SK-N-SH (cell line): ENCODE measurements around the gene DMD. TPM values are rescaled to one million over a fixed set of nuclear protein-coding genes. Genes with fewer than 3 reads are reported as not detected.
A peak's percentile ranks its signal among the peaks of the same experiment; 100 is the strongest.

Experiments
- CTCF ChIP-seq: fragments of 200-600 bp; sonication (generic); IDR thresholded peaks from 2 replicates; pipeline ENCODE4 v1.6.1; 2017; ENCODE audit warnings: antibody characterized with exemption, mild to moderate bottlenecking, moderate library complexity
- EP300 ChIP-seq, 2 experiments: IDR thresholded peaks; 2 replicates each; pipeline versions ENCODE4 v1.4.0 to v1.6.1; 2012; ENCODE audit warnings: borderline replicate concordance in 1 of 2, low read depth in 1 of 2, low read length in 1 of 2
- FOSL2 ChIP-seq: IDR thresholded peaks from 2 replicates; pipeline ENCODE4 v1.4.0; 2012; ENCODE audit warnings: low read depth, mild to moderate bottlenecking, moderate library complexity, borderline replicate concordance
- FOXJ3 ChIP-seq: sonication (generic); formaldehyde crosslinking; IDR thresholded peaks from 2 replicates; pipeline ENCODE4 v1.5.1; 2020; ENCODE audit warnings: mild to moderate bottlenecking, missing genetic modification reagents
- FOXM1 ChIP-seq: IDR thresholded peaks from 2 replicates; pipeline ENCODE4 v1.4.0; 2012; ENCODE audit warnings: low read depth, mild to moderate bottlenecking
- GABPA ChIP-seq: IDR thresholded peaks from 2 replicates; pipeline ENCODE4 v1.4.0; 2012; ENCODE audit warnings: low read depth, mild to moderate bottlenecking
- MAX ChIP-seq: IDR thresholded peaks from 2 replicates; pipeline ENCODE4 v1.4.0; 2012; ENCODE audit warnings: low read depth
- MXI1 ChIP-seq: IDR thresholded peaks from 2 replicates; pipeline ENCODE4 v1.6.1; 2012; ENCODE audit warnings: mild to moderate bottlenecking, low read depth, low read length, improper control_type of control experiment
- NFIC ChIP-seq: IDR thresholded peaks from 2 replicates; pipeline ENCODE4 v1.4.0; 2012; ENCODE audit warnings: borderline replicate concordance
- POLR2AphosphoS5 ChIP-seq: IDR thresholded peaks from 2 replicates; pipeline ENCODE4 v1.6.1; 2012; ENCODE audit warnings: low read depth, low read length
- RXRA ChIP-seq: IDR thresholded peaks from 2 replicates; pipeline ENCODE4 v1.4.0; 2012; ENCODE audit warnings: low read depth, mild to moderate bottlenecking, borderline replicate concordance
- SIN3A ChIP-seq: IDR thresholded peaks from 2 replicates; pipeline ENCODE4 v1.6.1; 2012; ENCODE audit warnings: low read depth, mild to moderate bottlenecking, low read length, moderate library complexity, borderline replicate concordance
- SMC3 ChIP-seq: IDR thresholded peaks from 2 replicates; pipeline ENCODE4 v1.6.1; 2012; ENCODE audit warnings: low read depth, low read length, improper control_type of control experiment
- TAF1 ChIP-seq: IDR thresholded peaks from 2 replicates; pipeline ENCODE4 v1.6.1; 2012; ENCODE audit warnings: low read depth, mild to moderate bottlenecking, low read length, moderate library complexity, borderline replicate concordance
- TEAD4 ChIP-seq: IDR thresholded peaks from 2 replicates; pipeline ENCODE4 v1.4.0; 2012; ENCODE audit warnings: mild to moderate bottlenecking, borderline replicate concordance; ENCODE audit not compliant: insufficient read depth
- YY1 ChIP-seq: IDR thresholded peaks from 2 replicates; pipeline ENCODE4 v1.4.0; 2012; ENCODE audit warnings: low read depth, mild to moderate bottlenecking
- polyA plus RNA-seq, 3 experiments: library from polyadenylated mRNA; depleted of rRNA; stranded (reverse); fragments of >200 nt; gene quantifications; 2 replicates each; pipeline ENCODE4 v1.2.3, GENCODE V29; 2012
- TF ChIP-seq, protein P1 (sequence below): IDR thresholded peaks from 2 replicates; pipeline ENCODE4; 2012
- TF ChIP-seq, protein P2 (sequence below): IDR thresholded peaks from 2 replicates; pipeline ENCODE4 v1.6.1; 2012; ENCODE audit warnings: mild to moderate bottlenecking, low read depth, low read length, moderate library complexity

DMD gene
- polyA plus RNA-seq, 1 of the 3 experiments (the other 2 are of a cell fraction) = 3.9 TPM

- TF ChIP-seq CTCF = no peak
- no peak for TF ChIP-seq FOXJ3 (CRISPR knock-in tag)
- TF ChIP-seq EP300 (IDR thresholded peaks at IDR 0.05; ENCODE audit: borderline replicate concordance in 1 of 2, low read depth in 1 of 2, low read length in 1 of 2) = peak in 1 of 2 experiments; percentile 15; a peak in 1 of 4 replicates
- TF ChIP-seq NFIC = peak; percentile 62
- no peak for TF ChIP-seq FOXM1
- no peak for TF ChIP-seq MAX
- TF ChIP-seq YY1 = no peak
- TF ChIP-seq, protein P1, sequence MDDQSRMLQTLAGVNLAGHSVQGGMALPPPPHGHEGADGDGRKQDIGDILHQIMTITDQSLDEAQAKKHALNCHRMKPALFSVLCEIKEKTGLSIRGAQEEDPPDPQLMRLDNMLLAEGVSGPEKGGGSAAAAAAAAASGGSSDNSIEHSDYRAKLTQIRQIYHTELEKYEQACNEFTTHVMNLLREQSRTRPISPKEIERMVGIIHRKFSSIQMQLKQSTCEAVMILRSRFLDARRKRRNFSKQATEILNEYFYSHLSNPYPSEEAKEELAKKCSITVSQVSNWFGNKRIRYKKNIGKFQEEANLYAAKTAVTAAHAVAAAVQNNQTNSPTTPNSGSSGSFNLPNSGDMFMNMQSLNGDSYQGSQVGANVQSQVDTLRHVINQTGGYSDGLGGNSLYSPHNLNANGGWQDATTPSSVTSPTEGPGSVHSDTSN = no peak
- no peak for TF ChIP-seq GABPA
- TF ChIP-seq, protein P2, sequence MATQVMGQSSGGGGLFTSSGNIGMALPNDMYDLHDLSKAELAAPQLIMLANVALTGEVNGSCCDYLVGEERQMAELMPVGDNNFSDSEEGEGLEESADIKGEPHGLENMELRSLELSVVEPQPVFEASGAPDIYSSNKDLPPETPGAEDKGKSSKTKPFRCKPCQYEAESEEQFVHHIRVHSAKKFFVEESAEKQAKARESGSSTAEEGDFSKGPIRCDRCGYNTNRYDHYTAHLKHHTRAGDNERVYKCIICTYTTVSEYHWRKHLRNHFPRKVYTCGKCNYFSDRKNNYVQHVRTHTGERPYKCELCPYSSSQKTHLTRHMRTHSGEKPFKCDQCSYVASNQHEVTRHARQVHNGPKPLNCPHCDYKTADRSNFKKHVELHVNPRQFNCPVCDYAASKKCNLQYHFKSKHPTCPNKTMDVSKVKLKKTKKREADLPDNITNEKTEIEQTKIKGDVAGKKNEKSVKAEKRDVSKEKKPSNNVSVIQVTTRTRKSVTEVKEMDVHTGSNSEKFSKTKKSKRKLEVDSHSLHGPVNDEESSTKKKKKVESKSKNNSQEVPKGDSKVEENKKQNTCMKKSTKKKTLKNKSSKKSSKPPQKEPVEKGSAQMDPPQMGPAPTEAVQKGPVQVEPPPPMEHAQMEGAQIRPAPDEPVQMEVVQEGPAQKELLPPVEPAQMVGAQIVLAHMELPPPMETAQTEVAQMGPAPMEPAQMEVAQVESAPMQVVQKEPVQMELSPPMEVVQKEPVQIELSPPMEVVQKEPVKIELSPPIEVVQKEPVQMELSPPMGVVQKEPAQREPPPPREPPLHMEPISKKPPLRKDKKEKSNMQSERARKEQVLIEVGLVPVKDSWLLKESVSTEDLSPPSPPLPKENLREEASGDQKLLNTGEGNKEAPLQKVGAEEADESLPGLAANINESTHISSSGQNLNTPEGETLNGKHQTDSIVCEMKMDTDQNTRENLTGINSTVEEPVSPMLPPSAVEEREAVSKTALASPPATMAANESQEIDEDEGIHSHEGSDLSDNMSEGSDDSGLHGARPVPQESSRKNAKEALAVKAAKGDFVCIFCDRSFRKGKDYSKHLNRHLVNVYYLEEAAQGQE = no peak
- TF ChIP-seq TEAD4 = no peak
- peak; percentile 51; the same call in 1 of the 2 replicates for TF ChIP-seq FOSL2
- no peak for TF ChIP-seq SIN3A
- TF ChIP-seq TAF1 = no peak
- TF ChIP-seq POLR2AphosphoS5 = no peak
- TF ChIP-seq RXRA = no peak
- no peak for TF ChIP-seq SMC3
- TF ChIP-seq MXI1 = no peak
- TF ChIP-seq, all 33 proteins: peak for 5
Measured at GRCh38 chrX:31590581-31591114, 1620.7 kb downstream of the DMD start (continued).
